AG09309 (cell line): Measurements from ENCODE around the gene DOCK9.

Experiments used
- DNase-seq: peaks from one replicate; pipeline ENCODE4 v3.0.0-alpha.2; 2010; ENCODE audit warnings: low read depth
- H3K4me3 ChIP-seq: 2 replicates; pipeline ENCODE4 v1.5.1; 2011; ENCODE audit warnings: mild to moderate bottlenecking, low read depth, low read length, moderate library complexity; ENCODE audit not compliant: control insufficient read depth
- TF ChIP-seq, protein P1 (sequence below): IDR thresholded peaks from 2 replicates; pipeline ENCODE4 v1.5.1; 2011; ENCODE audit warnings: mild to moderate bottlenecking, low read depth, low read length, inconsistent platforms; ENCODE audit not compliant: insufficient read depth, control insufficient read depth; ENCODE audit errors: missing control alignments

DOCK9 gene

DNA sequence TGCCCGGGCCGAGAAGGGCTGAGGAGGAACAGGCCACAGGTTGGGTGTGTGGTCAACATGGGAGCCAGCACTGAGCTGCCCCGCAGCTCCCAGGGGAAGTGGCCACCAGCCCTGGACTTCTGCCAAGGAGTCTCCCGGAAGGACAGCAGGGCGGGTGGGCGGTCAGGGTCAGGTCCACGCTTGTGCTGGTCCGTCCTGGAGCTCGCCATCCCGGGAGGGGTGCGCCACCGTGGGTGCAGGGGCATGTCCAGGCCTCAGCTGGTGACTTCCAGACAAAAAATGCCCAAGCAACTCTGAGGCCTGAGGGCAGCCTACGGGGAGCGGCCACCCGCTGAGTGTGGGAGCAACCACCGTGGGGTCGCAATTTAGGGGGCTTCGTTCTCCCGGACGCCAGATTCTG lies 203.9 kb downstream of the DOCK9 start:
- DNase-seq: no peak
- H3K4me3 ChIP-seq: no peak overlapping the region
- TF ChIP-seq, protein P1, sequence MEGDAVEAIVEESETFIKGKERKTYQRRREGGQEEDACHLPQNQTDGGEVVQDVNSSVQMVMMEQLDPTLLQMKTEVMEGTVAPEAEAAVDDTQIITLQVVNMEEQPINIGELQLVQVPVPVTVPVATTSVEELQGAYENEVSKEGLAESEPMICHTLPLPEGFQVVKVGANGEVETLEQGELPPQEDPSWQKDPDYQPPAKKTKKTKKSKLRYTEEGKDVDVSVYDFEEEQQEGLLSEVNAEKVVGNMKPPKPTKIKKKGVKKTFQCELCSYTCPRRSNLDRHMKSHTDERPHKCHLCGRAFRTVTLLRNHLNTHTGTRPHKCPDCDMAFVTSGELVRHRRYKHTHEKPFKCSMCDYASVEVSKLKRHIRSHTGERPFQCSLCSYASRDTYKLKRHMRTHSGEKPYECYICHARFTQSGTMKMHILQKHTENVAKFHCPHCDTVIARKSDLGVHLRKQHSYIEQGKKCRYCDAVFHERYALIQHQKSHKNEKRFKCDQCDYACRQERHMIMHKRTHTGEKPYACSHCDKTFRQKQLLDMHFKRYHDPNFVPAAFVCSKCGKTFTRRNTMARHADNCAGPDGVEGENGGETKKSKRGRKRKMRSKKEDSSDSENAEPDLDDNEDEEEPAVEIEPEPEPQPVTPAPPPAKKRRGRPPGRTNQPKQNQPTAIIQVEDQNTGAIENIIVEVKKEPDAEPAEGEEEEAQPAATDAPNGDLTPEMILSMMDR: no peak

DNA sequence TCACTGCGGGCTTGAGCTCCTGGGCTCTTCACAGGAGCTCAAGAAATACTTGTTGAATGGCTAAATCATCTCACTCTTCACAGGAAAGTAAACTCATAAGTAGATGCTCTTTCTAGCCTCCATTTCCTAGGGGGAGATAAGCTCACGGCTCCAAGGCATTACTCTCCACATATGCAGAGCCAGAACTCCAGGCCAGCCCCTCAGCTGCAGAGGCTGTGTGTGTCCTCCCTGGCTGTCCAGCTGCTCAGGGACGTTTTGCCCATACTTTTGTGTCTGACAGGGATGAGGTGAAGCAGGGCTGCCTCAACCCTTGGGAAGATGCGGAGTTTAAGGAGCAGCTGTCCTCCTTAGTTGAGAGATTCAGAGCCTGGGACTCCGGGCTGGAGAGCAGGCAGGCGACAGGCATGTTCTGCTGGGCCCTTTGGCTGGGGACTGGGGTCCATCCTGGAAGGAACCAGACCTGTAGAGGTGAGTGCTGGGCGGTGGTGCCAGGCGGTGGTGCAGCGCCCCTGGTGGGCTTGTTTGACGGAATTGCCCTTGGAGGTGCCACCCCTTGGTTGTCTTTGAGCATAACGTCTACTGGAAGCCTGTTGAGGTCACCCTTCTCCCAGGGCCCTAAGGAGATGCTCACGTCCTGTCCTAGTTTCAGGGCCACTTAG lies 204.9 kb downstream of the DOCK9 start:
- DNase-seq: no peak
- TF ChIP-seq, protein P1: no peak
- no peak overlapping the region for H3K4me3 ChIP-seq

DNA sequence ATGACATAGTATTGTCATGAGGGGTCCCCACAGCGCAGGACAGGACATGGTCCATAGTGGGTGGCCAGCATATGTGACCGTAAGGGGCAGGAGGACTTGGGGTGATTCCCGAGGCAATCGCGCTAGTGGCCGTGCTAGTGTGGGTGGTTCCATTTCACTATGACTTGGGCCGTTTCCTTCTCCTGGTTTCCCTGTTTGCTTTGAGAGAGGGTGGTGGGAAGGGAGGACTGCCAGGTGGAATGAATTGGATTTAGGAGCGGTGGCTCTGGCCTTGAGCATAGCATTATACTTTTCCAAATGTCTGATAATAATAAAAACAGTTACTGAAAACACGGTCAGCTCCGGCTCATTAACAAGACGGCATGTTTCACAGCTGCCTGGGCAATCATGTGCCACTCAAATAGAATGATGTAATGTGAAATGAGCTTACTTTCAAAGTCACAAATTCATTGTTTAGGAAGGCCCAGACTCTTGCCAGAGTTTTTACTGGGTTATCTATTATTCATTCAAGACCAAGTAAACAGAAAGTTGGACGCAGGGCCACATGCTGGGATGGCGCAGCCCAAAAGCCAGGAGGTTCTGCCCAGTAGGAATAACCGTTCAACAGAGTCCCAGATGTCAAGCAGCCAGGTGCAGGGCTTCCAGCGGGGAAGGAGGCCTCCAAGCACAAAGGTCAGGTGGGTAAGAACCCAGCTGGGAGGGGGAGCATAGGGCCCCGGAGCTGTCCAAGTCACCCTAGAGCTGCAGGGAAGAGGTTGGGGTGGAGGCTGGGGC lies 205.8 kb downstream of the DOCK9 start:
- TF ChIP-seq, protein P1: no peak
- no peak overlapping the region for H3K4me3 ChIP-seq
- no peak for DNase-seq

DNA sequence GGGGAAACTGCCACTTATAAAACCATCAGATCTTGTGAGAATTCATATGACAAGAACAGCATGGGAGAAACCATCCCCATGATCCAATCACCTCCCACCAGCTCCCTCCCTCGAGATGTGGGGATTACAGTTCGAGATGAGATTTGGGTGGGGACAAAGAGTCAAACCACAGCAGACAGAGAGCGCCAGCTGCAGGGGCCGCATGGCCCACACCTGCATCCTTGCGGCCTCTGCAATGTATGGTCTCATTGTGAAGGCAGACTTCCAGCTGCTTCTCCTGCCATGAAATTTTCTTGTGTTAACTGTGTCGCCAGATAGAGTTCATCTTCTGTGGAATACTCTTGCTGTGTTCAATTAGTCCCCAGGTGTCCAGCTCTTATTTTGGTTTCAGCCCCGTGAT lies 208.1 kb downstream of the DOCK9 start:
- H3K4me3 ChIP-seq: no peak overlapping the region
- DNase-seq: no peak
- TF ChIP-seq, protein P1: no peak

DNA sequence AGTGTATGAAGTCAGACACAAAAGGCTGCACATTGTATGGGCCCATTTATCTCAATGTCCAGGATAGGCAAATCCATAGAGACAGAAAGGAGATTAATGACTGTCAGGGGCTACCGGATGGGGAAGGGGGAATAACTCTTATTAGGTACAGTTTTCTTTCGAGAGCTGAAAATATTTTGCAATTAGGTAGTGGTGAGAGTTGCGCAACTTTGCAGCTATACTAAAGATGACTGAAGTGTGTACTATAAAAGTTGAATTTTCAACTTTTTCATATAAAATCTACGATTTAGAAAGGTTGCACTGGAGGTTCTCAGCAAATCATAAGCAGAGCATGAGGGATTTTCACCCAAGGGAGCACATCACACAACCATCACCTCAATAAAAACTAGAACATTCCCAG lies 209.3 kb downstream of the DOCK9 start:
- no peak for DNase-seq
- no peak overlapping the region for H3K4me3 ChIP-seq
- TF ChIP-seq, protein P1: no peak

DNA sequence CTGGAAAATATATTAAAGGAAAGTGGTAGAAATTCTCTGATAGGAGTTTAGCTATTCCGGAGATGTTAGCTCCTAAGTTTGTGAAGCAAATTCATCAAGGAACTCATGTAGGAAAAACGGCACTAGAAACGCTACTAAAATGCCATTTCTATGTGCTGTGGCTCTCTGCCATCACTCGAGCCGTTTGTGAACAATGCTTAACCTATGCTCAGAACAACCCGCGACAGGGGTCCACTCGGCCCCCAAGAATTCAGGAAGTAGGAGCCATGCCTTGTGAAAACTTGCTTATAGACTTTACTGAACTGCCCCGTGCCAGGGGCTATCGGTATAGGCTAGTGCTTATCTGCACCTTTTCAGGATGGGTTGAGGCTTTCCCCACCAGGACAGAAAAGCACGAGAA lies 211.2 kb downstream of the DOCK9 start:
- no peak for DNase-seq
- no peak overlapping the region for H3K4me3 ChIP-seq
- TF ChIP-seq, protein P1: no peak
